SKM-1 (cell line): Measurements from ENCODE around the gene MYRF.

ENCODE experiments used
- DNase-seq: peaks from one replicate; lab custom pipeline; 2025; ENCODE audit not compliant: unreplicated experiment; lab: John Stamatoyannopoulos, UW

The MYRF gene

GRCh38 chr11:61775106-61775505 is 22.7 kb downstream of the MYRF start:
- no peak for DNase-seq

GRCh38 chr11:61775606-61776554 is 23.4 kb downstream of the MYRF start:
- DNase-seq = no peak

GRCh38 chr11:61776561-61777075 is 24.2 kb downstream of the MYRF start:
- peak; percentile 59 for DNase-seq

DNA sequence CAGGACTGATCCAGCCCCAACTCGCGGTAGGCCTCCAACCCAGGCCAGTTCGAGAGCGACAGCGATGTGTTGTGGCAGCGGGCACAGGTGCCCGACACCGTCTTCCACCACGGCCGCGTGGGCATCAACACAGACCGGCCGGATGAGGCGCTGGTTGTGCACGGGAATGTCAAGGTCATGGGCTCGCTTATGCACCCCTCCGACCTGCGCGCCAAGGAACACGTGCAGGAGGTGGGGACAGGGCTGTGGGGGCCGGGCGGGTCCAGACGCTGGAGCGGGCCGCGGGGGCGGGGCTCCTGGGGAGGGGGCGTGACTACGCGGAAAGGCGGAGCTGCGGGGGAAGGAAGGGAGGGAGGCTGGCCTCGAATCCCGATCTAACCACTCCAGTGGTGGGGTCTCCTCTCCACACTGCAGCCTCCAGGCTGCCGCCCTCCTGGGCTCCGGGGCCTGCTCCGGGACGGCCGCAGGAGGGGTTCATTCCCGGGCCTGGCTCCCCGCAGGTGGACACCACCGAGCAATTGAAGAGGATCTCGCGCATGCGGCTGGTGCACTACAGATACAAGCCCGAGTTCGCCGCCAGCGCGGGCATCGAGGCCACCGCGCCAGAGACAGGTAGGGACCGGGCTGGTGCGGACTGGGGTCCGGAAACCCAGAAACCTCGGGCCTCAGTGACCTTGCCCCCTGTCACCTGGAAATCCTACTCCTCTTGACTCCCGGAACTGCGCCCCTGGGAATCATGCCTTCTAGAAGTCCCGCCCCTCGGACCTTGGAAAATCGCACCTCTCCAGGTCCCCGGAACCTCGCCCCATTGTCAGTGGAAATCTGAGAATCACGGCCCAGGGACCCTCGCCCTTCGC is 25.0 kb downstream of the MYRF start:
- DNase-seq = no peak

- no peak for DNase-seq
These were observed 26.0 kb downstream of the MYRF start for GRCh38 chr11:61778357-61778886.

DNA sequence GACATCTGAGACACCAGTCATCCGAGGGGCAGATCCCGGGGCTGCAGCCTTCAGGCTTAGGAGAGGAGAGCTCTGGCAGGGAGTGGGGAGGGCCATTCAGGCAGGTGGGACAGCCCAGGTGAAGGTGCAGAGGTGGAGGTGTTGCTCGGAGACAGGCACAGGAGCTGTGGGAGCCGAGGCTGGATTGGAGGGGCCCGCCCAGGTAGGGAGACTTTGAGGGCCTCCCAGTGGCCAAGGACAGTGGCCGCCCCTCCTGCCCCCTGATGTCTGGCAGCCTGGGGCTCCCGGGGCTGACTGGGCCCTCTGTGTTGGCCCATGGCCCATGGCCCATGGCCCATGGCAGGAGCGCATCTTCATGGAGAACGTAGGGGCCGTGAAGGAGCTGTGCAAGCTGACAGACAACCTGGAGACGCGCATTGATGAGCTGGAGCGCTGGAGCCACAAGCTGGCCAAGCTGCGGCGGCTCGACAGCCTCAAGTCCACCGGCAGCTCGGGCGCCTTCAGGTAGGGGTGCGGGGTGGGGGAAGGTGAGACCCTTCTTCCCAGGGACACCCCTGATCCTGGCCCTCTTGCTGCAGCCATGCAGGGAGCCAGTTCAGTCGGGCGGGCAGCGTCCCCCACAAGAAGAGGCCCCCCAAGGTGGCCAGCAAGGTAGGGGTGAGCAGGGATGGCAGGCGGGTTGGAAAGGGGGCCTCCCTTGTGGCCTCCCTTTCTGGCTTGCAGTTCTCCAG is 26.6 kb downstream of the MYRF start:
- DNase-seq = no peak

- no peak for DNase-seq
These were observed 27.5 kb downstream of the MYRF start for GRCh38 chr11:61779666-61780525.

GRCh38 chr11:61780581-61781162 is 28.2 kb downstream of the MYRF start:
- no peak for DNase-seq

- no peak for DNase-seq
These were observed 29.1 kb downstream of the MYRF start for GRCh38 chr11:61781585-61781984.

- no peak for DNase-seq
These were observed 29.9 kb downstream of the MYRF start for GRCh38 chr11:61782299-61782698.

DNA sequence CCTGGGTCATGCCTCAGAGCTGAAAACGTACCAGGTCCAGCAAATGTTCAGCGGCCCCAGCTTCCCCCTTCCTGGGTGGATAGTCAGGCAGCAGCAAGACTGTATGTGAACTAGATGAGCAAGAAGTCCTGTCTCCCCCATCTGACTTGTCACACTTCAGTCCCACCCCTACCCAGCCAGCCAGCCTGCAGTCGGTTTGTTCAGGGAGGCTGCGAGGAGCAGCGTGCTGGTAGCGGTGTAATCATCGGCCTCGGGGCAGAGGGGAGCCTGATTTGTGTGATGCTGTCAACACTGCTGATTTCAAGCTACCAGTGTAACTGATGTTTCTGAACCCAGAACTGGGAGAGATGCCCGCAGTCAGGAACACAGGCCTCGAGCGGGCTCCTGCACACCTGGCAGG is 30.4 kb downstream of the MYRF start:
- no peak for DNase-seq

DNA sequence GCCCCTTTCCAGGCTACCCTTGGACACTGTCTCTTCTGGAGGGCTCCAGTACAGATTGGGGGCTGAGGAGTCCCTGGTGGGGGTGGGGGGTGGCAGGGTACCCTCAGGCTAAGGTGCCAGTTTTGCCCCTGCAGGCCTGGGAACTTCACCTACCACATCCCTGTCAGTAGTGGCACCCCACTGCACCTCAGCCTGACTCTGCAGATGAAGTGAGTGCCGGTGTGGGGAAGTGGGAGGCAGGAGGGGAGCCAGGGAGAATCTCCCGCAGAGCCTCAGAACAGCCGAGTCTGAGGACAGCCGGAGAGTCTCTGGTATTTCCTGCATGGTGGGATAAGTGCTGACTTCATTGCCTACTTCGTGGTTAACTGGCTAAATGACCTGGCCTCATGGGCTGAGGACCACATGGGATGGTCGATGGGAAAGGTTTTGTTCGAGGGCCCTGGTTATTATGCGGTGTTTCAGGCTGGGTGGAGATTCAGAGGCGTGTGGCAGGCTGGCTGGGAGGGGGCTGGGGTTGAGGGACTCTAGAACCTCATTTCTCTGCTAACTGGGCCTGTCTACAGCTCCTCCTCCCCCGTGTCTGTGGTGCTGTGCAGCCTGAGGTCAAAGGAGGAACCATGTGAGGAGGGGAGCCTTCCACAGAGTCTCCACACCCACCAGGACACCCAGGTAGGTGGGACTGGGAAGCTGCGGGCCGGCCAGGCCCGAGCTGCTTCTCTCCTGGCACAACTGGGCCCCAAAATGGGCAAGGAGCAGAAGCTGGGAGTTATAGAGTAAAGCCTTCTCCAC is 31.5 kb downstream of the MYRF start:
- DNase-seq = no peak

DNA sequence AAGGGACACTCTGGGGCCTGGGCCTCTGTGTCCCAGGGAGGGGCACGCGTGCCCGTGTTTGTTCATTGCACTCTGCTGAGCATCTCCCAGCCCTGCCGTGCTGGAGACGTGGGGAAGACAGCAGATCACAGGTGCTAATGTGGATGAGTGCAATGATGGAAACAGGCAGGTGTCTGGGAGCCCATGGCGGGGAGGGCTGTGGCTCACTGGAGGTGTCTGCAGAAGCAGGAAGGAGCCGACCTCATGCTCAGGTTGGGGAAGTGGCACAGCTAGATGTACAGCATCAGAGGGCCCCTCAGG is 32.0 kb downstream of the MYRF start:
- DNase-seq = no peak

DNA sequence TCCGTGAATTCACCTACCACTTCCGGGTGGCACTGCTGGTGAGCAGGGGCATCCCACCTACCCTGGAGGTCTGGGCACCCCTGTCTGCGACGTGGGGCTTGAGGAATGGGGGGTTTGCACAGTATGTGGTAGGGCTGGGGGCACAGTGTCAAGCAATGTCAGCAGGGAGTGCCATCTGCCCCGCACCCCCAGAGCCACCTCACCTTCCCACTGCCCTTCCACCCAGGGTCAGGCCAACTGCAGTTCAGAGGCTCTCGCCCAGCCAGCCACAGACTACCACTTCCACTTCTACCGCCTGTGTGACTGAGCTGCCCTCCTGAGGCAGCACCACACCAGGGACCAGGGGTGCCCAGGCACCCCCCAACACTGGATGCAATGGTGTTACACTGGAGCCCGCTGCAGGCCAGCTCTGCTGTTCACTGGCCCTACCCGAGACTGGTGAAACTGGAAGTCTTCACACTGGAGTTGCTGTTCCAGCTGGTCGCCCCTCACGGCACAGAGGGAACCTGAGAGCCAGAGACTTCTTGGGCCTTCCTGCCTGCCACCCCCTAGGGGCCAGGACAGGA is 33.5 kb downstream of the MYRF start:
- no peak for DNase-seq

DNA sequence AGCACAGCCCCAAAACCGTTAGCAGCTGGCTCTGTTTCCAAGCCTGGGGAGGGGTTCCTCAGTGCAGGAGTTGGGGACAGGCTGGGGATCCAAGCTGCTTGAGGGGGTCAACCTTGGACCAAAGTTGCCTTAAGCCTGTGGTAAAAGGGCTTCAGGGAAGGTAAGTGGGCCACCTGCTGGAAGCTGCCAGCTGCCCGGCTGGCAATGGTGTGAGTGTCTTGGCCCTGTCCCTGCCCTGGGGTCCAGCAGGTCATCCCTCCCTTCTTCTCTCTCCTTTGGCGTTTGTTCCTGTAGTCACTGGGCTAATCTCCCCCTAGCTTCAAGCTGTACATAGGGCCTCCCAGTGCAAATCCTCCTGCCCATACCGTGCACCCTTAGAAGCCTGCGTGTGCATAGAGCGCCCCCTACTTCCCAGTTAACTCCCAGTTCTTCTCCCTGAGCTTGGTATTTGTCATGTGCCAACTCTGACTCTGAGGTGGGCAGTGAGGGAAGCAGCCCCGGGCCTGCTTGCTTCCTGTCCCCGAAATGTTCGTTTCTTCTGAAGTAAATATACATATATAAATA is 35.6 kb downstream of the MYRF start:
- DNase-seq = peak; percentile 38

GRCh38 chr11:61791737-61792309 is 39.4 kb downstream of the MYRF start:
- no peak for DNase-seq

GRCh38 chr11:61792310-61793082 is 40.1 kb downstream of the MYRF start, which contains the start of the genes FEN1 and TMEM258:
TSS of gene FEN1 (plus strand) at chr11:61792911. CDS start at chr11:61795362, 2,451 bp downstream.
TSS of gene TMEM258 (minus strand) at chr11:61792599. CDS start at chr11:61792558, 41 bp downstream.
- peak; percentile 85 for DNase-seq
